HEK293 (cell line): ENCODE measurements around the gene SPTLC3.

Experiments used
- ZNF114 ChIP-seq: fragments of 450-650 bp; formaldehyde crosslinking; IDR thresholded peaks from 2 replicates; pipeline ENCODE4 v1.5.0; 2017; ENCODE audit warnings: missing biosample characterization, missing genetic modification characterization
- ZNF302 ChIP-seq: fragments of 450-650 bp; formaldehyde crosslinking; IDR thresholded peaks from 2 replicates; pipeline ENCODE4 v1.5.1; 2016; ENCODE audit warnings: missing biosample characterization, missing genetic modification characterization, low read depth
- ZNF600 ChIP-seq: fragments of 450-650 bp; formaldehyde crosslinking; IDR thresholded peaks from 2 replicates; pipeline ENCODE4 v1.5.1; 2016; ENCODE audit warnings: missing biosample characterization, missing genetic modification characterization
- TF ChIP-seq, protein P1 (sequence below): fragments of 450-650 bp; formaldehyde crosslinking; IDR thresholded peaks from 2 replicates; pipeline ENCODE4 v1.5.1; 2016; ENCODE audit warnings: missing biosample characterization, missing genetic modification characterization
- TF ChIP-seq, protein P2 (sequence below): fragments of 450-650 bp; formaldehyde crosslinking; IDR thresholded peaks from 2 replicates; pipeline ENCODE4 v1.5.1; 2016; ENCODE audit warnings: missing biosample characterization, missing genetic modification characterization

DNA sequence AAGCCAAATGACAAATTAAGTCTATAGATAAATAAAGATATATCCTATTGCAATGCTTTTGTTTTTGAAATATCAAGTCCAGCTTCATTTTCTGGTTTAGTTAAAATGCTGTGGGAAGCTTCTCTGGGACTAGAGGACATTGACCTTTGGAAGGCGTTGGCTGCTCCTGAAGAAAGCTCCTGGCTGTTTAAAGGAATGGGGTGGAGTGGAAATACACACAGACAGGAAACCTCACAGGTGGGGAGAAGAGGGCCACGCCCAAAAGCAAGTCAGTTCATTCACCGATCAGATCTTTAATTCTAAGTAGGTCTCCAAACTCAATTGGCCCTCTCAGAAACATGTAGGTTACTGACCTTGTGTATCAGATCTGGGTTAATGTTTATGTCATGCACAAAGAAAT lies 59.6 kb downstream of the SPTLC3 start:
- TF ChIP-seq, protein P1, sequence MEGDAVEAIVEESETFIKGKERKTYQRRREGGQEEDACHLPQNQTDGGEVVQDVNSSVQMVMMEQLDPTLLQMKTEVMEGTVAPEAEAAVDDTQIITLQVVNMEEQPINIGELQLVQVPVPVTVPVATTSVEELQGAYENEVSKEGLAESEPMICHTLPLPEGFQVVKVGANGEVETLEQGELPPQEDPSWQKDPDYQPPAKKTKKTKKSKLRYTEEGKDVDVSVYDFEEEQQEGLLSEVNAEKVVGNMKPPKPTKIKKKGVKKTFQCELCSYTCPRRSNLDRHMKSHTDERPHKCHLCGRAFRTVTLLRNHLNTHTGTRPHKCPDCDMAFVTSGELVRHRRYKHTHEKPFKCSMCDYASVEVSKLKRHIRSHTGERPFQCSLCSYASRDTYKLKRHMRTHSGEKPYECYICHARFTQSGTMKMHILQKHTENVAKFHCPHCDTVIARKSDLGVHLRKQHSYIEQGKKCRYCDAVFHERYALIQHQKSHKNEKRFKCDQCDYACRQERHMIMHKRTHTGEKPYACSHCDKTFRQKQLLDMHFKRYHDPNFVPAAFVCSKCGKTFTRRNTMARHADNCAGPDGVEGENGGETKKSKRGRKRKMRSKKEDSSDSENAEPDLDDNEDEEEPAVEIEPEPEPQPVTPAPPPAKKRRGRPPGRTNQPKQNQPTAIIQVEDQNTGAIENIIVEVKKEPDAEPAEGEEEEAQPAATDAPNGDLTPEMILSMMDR (tag by site-specific recombination): no peak
- no peak for TF ChIP-seq ZNF114
- no peak for TF ChIP-seq ZNF302 (tag by site-specific recombination)
- TF ChIP-seq, protein P2, sequence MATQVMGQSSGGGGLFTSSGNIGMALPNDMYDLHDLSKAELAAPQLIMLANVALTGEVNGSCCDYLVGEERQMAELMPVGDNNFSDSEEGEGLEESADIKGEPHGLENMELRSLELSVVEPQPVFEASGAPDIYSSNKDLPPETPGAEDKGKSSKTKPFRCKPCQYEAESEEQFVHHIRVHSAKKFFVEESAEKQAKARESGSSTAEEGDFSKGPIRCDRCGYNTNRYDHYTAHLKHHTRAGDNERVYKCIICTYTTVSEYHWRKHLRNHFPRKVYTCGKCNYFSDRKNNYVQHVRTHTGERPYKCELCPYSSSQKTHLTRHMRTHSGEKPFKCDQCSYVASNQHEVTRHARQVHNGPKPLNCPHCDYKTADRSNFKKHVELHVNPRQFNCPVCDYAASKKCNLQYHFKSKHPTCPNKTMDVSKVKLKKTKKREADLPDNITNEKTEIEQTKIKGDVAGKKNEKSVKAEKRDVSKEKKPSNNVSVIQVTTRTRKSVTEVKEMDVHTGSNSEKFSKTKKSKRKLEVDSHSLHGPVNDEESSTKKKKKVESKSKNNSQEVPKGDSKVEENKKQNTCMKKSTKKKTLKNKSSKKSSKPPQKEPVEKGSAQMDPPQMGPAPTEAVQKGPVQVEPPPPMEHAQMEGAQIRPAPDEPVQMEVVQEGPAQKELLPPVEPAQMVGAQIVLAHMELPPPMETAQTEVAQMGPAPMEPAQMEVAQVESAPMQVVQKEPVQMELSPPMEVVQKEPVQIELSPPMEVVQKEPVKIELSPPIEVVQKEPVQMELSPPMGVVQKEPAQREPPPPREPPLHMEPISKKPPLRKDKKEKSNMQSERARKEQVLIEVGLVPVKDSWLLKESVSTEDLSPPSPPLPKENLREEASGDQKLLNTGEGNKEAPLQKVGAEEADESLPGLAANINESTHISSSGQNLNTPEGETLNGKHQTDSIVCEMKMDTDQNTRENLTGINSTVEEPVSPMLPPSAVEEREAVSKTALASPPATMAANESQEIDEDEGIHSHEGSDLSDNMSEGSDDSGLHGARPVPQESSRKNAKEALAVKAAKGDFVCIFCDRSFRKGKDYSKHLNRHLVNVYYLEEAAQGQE: no peak
- TF ChIP-seq ZNF600 (tag by site-specific recombination): no peak
